Astrocyte of the spinal cord (primary cell): ENCODE results near the gene LEF1.

Source experiments
- DNase-seq: peaks from one replicate; pipeline ENCODE4 v3.0.0; 2011; ENCODE audit warnings: low read depth, low spot score
- H3K4me3 ChIP-seq: 2 replicates; pipeline ENCODE4 v1.5.1; 2011; ENCODE audit warnings: low read depth, mild to moderate bottlenecking, low read length, moderate library complexity
- CTCF ChIP-seq: IDR thresholded peaks from 2 replicates; pipeline ENCODE4 v1.5.1; 2012; ENCODE audit warnings: low read depth, mild to moderate bottlenecking, low read length, inconsistent platforms
- in situ Hi-C: cut with HindIII; loops from 2 replicates; pipeline ENCODE4 v1.10.0; 2017; ENCODE audit warnings: low sequenced_read_pairs

Gene LEF1

GRCh38 chr4:108001540-108002135 is 167.1 kb downstream of the LEF1 start:
- TF ChIP-seq CTCF, result no peak
- in situ Hi-C loops, result no loop called here
- DNase-seq, result no peak
- no peak overlapping the region for H3K4me3 ChIP-seq

- no peak overlapping the region for H3K4me3 ChIP-seq
- no peak for DNase-seq
- TF ChIP-seq CTCF, result no peak
- in situ Hi-C loops, result no loop called here
These were observed 168.7 kb downstream of the LEF1 start for GRCh38 chr4:107999932-108000539.

GRCh38 chr4:107997794-107998193 is 170.9 kb downstream of the LEF1 start:
- TF ChIP-seq CTCF, result no peak
- in situ Hi-C loops, result no loop called here
- no peak for DNase-seq
- H3K4me3 ChIP-seq, result no peak overlapping the region
